ENCODE results near the gene SUCLG1.
"Not testable (repeated sequence)": the region's sequence is repeated elsewhere in the genome, so short reads cannot be mapped to it uniquely, and the experiment has no call there.

The SUCLG1 gene

GRCh38 chr2:84459018-84459943, at the start of gene SUCLG1:
SUCLG1 (minus strand) TSS chr2:84459280; CDS start chr2:84459269, 11 bp downstream.
- DNase-seq: peak; percentile 92

GRCh38 chr2:84498150-84498799, 39.2 kb upstream of the SUCLG1 start:
- DNase-seq: no peak

- DNase-seq: no peak
Measured at GRCh38 chr2:84497285-84497684, 38.2 kb upstream of the SUCLG1 start.

GRCh38 chr2:84496386-84496785, 37.3 kb upstream of the SUCLG1 start:
- no peak for DNase-seq

GRCh38 chr2:84495539-84496146, 36.6 kb upstream of the SUCLG1 start:
- DNase-seq: no peak

- no peak for DNase-seq
Measured at GRCh38 chr2:84494070-84494469, 35.0 kb upstream of the SUCLG1 start.

GRCh38 chr2:84493514-84493913, 34.4 kb upstream of the SUCLG1 start:
- no peak for DNase-seq

- DNase-seq: no peak
Measured at GRCh38 chr2:84492571-84492970, 33.5 kb upstream of the SUCLG1 start.

- DNase-seq: no peak
Measured at GRCh38 chr2:84491741-84492140, 32.7 kb upstream of the SUCLG1 start.

GRCh38 chr2:84491256-84491655, 32.2 kb upstream of the SUCLG1 start:
- no peak for DNase-seq

GRCh38 chr2:84487298-84487996, 28.4 kb upstream of the SUCLG1 start:
- DNase-seq: no peak

GRCh38 chr2:84486441-84487115, 27.5 kb upstream of the SUCLG1 start:
- peak; percentile 31 for DNase-seq

- no peak for DNase-seq
Measured at GRCh38 chr2:84483320-84483719, 24.2 kb upstream of the SUCLG1 start.

GRCh38 chr2:84482603-84483002, 23.5 kb upstream of the SUCLG1 start:
- DNase-seq: no peak

GRCh38 chr2:84481702-84482101, 22.6 kb upstream of the SUCLG1 start:
- DNase-seq: no peak

- DNase-seq: no peak
Measured at GRCh38 chr2:84478867-84479266, 19.8 kb upstream of the SUCLG1 start.

GRCh38 chr2:84477886-84478285, 18.8 kb upstream of the SUCLG1 start:
- DNase-seq: no peak

GRCh38 chr2:84474176-84474575, 15.1 kb upstream of the SUCLG1 start:
- DNase-seq: no peak

GRCh38 chr2:84472856-84473565, 13.9 kb upstream of the SUCLG1 start:
- DNase-seq: no peak

GRCh38 chr2:84472423-84472822, 13.3 kb upstream of the SUCLG1 start:
- DNase-seq: not testable (repeated sequence)

GRCh38 chr2:84467389-84467788, 8.3 kb upstream of the SUCLG1 start:
- no peak for DNase-seq

GRCh38 chr2:84461310-84461709, 2.2 kb upstream of the SUCLG1 start:
- DNase-seq: no peak

All from right hindlimb (tissue), 1 donor.